HG03103 (cell line): Measurements from ENCODE around the gene ACAP1.

Experiments used
- ATAC-seq: cut with Tn5 transposase; IDR thresholded peaks from one replicate; pipeline ENCODE4 v1.9.1; 2021; ENCODE audit warnings: low read depth; ENCODE audit not compliant: unreplicated experiment

The ACAP1 gene

GRCh38 chr17:7336240-7337175, at the start of gene ACAP1:
Gene ACAP1 (plus strand): TSS chr17:7336529. CDS start chr17:7336735, 206 bp downstream.
- no peak for ATAC-seq

DNA sequence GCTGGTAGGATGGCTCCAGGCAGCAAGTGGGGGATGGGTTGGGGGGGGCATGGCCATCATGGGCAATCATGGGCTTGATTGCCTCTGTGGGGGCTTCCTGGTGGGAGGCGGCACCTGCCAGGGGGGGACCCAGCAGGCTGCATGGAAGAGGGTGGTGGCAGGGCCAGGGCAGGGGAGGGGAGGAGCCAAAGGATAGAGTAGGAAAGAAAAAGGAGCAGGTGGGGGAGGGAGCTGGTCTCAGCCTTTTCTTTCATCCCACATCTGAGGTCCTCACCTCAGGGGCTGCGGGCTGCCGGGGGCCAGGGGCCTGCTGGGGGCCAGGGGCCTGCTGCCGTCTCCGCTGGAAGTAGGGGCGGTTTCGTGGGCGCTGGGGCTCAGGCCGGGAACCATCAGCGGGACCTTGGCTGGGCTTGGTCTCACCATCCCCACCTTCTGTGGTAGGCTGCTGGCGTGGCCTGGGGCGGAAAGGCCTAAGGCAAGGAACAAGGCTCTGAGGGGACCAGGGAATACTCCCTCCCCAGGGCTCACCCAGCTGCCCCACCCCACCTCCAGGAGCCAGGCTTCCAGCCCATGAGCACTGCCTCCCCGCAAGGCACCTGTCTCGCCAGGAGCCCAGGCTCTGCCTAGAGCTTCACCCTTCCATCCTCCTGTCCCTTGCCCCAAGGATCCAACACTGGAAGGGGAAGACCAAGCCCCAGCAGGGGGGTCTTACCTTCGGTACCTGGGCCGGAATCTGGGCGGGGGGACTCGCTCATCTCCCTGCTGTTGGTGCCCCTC, 46.9 kb upstream of the ACAP1 start:
- no peak for ATAC-seq

GRCh38 chr17:7290166-7290565, 46.2 kb upstream of the ACAP1 start:
- no peak for ATAC-seq

- no peak for ATAC-seq
Observed at GRCh38 chr17:7290685-7291084, 45.6 kb upstream of the ACAP1 start.

DNA sequence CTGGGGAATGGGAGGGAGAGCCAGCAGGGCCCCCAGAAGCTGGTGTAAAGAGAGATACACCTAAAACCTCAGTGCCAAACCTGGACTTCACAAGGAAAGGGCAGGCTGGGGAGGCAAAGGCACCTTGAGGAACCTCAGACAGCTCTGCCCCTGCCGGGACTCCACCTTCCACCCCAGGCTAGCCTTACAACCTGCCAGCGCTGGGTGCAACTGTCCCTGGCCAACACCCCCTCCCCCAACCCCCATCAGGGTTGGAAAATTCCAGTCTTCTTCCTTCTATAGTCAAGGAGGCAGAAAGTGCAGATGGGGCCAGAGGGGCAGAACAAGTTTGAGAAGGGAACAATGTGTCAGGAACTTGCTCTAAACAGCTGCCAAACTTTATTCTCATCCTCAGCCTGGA, 44.1 kb upstream of the ACAP1 start:
- ATAC-seq = no peak

DNA sequence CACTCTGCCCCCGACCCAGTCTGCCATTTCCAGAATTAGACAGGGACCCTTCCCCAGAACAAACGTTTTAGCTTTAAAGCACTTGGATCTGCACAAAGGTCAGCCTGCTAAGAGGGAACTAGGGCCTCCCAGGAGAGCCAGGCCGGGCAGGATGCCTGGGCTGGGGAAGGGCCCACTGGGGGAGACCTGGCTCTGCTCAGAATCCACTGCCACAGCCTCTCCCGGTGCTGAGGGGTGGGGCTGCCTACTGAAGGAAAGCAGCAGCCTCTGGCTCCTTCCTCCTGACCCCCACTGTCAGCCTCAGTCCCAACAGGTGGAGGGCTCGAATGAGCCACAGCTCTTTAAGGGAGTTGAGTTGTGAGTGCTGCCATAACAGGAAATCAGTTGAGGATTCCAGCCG, 43.6 kb upstream of the ACAP1 start:
- no peak for ATAC-seq

GRCh38 chr17:7293159-7293558, 43.2 kb upstream of the ACAP1 start:
- no peak for ATAC-seq

DNA sequence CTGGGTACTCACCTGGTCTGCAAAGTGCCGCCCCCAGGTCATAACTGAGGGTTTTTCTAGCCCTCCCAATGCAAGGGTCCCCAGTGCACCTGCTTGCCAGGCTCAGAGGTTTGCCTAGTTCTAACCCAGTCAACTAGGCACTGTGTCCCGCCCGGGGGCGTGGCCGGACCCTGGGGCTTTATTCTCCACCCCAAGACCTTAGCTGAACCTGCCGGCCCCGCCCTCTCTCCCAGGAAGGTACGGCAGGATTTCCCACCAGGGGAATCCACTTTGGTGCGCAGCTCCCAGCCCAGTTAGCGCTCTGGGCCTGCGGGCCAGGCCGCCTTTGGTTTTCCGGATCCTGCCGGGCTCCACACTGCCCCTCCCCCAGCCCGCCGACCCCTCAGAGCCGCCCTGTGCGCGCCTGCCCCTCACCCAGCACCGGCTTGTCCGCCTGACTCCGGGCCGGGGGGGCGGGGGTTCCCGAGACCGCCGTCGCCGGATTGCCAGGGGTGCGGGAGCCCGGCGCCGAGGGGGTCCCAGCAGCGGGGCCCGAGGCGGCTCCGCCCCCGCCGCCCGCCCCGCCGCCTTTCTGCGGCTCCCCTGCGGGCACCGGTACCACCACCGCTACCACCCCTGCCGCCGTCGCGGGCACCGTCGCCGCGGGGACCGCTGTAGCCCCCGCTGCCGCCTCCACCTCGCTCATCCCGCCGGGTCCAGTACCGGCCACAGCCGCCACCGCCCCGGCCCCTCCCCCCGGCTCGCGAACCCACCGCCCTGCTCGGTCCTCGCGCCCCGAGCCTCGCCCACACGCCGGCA, 42.3 kb upstream of the ACAP1 start:
- no peak for ATAC-seq

- ATAC-seq = no peak
Observed at GRCh38 chr17:7294614-7295153, 41.6 kb upstream of the ACAP1 start, which contains the start of gene YBX2. Gene YBX2 (minus strand): TSS chr17:7294639. CDS start chr17:7294500, 139 bp downstream.

DNA sequence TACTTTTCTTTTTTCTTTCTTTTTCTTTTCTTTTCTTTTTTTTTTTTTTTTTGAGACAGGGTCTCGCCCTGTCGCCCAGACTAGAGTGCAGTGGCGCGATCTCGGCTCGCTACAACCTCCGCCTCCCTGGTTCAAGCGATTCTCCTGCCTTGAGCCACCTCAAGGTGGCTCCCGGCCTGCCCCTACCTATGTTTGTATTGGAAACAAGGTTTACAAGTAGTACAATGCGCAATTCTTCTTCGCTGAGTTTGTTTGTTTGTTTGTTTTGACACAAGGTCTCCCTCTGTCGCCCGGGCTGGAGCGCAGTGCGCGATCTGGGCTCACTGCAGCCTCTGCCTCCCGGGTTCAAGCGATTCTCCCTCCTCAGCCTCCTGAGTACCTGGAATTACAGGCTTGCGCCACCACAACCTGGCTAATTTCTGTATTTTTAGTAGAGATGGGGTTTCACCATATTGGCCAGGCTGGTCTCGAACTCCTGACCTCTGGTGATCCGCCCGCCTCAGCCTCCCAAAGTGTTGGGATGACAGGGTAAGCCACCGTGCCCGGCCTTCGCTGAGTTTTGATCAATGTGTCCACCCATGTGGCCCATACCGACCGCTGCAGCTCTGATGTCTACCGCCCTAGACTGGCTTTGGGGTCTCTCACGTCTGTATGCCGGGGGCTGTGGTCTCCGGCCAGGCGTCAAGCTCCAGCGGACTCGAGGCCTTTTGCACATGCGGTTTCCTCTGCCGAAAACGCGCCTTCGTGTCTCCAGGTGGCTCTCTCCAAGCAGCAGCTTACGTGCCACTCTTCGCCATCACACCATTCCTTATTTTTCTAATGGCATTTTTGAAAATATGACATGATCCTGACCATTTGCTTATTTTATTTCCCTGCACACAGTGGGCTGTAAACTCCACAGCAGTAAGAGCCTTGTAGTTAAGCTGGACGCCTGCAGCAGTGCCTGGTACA, 40.8 kb upstream of the ACAP1 start:
- ATAC-seq = no peak

- ATAC-seq = no peak
Observed at GRCh38 chr17:7296189-7296861, 40.0 kb upstream of the ACAP1 start.

DNA sequence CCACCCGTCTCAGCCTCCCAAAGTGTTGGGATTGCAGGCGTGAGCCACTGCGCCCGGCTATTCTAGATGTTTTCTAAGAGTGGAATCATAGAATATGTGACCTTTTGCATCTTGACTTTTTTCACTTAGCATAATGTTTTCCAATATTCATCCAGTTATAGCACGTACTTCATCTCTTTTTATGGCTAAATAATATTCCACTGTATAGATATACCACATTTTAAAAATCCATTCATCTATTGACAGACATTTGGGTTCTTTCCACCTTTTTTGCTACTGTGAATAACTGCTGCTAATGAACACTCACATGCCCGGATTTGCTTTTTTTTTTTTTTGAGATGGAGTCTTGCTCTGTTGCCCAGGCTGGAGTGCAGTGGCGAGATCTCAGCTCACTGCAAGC, 32.1 kb upstream of the ACAP1 start:
- ATAC-seq = no peak

DNA sequence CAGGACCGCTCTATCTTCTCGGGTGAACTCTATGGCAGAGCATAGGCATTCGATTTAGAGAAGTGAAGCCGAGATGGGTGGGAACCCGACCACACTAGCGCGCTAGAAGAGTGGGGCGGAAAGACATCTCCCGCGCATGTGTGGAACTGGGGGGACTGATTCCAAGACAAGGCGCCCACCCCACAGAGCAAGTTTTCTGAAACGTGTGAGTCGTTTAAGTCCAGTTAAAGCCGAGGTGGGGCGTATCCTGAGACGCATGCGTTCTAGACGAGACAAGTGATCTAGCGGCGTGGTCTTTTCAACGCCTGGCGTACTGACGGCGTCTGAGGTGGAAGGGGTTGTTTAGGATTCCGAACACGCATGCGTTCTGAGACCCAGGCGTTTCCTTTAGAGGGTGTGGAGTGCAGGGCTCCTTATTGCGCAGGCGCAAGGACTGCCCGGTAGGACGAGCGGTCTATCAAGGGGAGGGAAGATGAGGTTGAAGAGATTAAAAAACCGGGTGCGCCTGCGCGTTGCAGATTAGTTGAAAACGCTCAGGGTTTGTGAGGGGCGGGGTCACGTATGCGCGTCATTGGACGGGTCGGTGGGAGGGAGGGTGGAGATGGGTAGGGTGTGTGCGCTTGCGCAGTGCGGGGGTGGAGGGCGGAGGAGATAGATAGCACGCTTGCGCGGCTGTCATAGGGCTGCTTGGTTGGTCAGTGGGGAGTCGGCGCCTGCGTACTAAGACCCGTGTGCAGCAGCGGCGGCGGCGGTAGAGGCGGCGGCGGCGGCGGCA, 29.2 kb upstream of the ACAP1 start, which contains the start of gene EIF5A:
Gene EIF5A (plus strand): TSS at position 718 of the 775 bp plus-strand sequence. CDS start 2,008 bp downstream, outside the sequence.
- ATAC-seq = peak; percentile 47

DNA sequence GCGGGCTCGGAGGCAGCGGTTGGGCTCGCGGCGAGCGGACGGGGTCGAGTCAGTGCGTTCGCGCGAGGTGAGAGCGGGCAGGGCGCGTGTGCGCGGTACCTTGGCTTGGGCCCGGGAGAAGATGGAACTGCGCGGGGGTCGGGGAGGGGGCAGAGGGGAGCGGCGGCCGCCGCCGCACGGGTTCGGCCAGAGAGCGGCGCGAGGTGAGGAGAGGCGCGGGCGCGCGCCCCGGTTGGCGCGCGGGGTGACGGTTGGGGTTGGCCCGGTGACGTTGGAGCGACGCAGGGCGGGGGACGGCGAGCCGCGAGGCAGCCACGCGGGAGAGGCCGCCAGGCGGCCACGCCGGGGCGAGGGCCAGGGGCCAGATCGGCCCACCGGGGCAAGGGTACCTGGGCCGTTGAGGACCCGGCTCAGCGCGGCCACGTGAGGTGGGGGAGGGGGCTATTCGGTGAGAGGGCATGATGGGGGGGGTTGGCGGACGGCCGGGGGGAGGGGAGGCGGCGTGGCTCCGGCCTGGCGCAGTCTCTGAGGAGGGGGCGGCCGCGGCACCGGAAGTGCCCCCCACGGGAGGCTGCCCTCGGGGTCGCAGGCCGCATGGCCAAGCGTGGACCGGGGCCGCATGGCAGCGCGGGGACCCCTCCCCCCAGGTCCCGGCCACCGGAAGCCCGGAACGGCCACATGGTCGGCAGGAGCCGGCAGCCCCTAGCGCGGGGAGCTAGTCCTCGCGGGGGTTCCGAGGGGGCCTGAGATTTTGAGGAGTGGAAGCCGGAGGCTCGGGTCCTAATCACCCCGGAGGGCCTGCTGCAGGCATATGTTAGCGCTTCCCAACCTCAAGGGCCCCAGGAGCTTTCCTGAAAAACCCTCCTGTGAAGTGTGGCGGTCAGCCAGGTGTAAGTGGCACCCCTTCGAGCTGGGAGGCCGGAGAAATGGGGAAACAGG, 28.4 kb upstream of the ACAP1 start:
- no peak for ATAC-seq

DNA sequence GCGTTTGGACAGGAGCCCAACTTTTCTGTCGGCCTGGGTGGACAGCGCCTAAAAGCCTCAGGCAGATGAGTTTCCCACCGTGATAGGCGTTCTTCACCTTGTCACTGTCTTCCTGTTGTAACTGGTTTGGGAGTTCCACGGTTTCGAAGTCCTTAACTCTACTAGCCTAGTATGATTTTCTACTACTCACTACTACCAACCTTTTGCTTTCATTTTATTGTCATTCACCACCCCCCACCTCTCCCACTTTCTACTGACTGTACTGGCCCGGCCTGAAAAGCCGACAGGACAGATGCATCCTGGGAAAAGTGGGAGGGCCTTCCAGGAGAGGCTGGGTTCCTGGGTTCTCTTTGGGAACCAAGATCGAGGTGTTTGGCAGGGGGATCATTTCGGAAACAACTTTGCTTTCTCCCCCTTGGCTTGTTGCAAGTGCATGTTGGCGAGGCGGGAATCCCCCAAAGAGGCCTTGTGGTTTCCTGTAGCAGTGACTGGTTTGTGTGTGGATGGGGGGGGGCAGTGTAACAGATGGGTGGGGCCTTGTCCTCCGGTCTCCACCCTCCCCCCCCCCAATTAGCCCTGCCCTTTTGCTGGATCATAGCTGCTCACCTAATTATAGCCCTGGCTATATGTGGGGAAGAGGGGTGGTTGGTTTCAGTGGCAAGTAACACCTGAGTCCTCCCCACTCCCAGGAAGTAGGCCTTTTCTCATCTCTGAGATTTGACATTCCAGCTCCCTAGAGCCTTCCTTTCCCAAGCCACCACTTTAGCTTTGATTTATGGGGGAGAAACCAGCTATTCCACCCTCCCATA, 27.5 kb upstream of the ACAP1 start:
- no peak for ATAC-seq

GRCh38 chr17:7309628-7310027, 26.7 kb upstream of the ACAP1 start:
- ATAC-seq = no peak
